HG02981 (cell line): Measurements from ENCODE around the gene STK25.

ENCODE experiments used
- ATAC-seq: cut with Tn5 transposase; IDR thresholded peaks from one replicate; pipeline ENCODE4 v1.9.1; 2021; ENCODE audit warnings: mild to moderate bottlenecking, moderate library complexity; ENCODE audit not compliant: unreplicated experiment

Gene STK25

GRCh38 chr2:241508240-241509154, at the start of gene STK25:
STK25 (minus strand) TSS chr2:241508584; CDS start chr2:241508035, 549 bp downstream.
- ATAC-seq, result peak; percentile 97

GRCh38 chr2:241556746-241557145, 48.4 kb upstream of the STK25 start:
- no peak for ATAC-seq

GRCh38 chr2:241555711-241556110, 47.3 kb upstream of the STK25 start:
- ATAC-seq, result no peak

GRCh38 chr2:241554610-241555322, 46.4 kb upstream of the STK25 start:
- ATAC-seq, result no peak

GRCh38 chr2:241553981-241554380, 45.6 kb upstream of the STK25 start:
- ATAC-seq, result no peak

GRCh38 chr2:241553512-241553830, 45.1 kb upstream of the STK25 start:
- no peak for ATAC-seq

GRCh38 chr2:241551998-241552737, 43.8 kb upstream of the STK25 start:
- no peak for ATAC-seq

GRCh38 chr2:241551599-241551997, 43.2 kb upstream of the STK25 start:
- no peak for ATAC-seq

GRCh38 chr2:241550616-241551580, 42.5 kb upstream of the STK25 start:
- ATAC-seq, result no peak

GRCh38 chr2:241548451-241548835, 40.1 kb upstream of the STK25 start:
- no peak for ATAC-seq

- no peak for ATAC-seq
Observed at GRCh38 chr2:241547781-241548450, 39.5 kb upstream of the STK25 start.

- ATAC-seq, result no peak
Observed at GRCh38 chr2:241546771-241547498, 38.6 kb upstream of the STK25 start.

GRCh38 chr2:241545523-241546473, 37.4 kb upstream of the STK25 start:
- ATAC-seq, result no peak

- ATAC-seq, result no peak
Observed at GRCh38 chr2:241545106-241545505, 36.7 kb upstream of the STK25 start.

- ATAC-seq, result no peak
Observed at GRCh38 chr2:241542278-241542605, 33.9 kb upstream of the STK25 start.

GRCh38 chr2:241541564-241542277, 33.3 kb upstream of the STK25 start:
- no peak for ATAC-seq

GRCh38 chr2:241540771-241541561, 32.6 kb upstream of the STK25 start:
- no peak for ATAC-seq
